CD4-positive, alpha-beta T cell (primary cell): ENCODE results near the gene CHEK2. TPM values are rescaled to one million over a fixed set of nuclear protein-coding genes. Genes with fewer than 3 reads are reported as not detected.
"Not testable (repeated sequence)": the region's sequence is repeated elsewhere in the genome, so short reads cannot be mapped to it uniquely, and the experiment has no call there.

Source experiments
- ATAC-seq: fragments of 200-7000 bp; cut with Tn5 transposase; one replicate; pipeline ENCODE4 v1.10.0; 2022; ENCODE audit warnings: mild to moderate bottlenecking; ENCODE audit not compliant: poor library complexity
- CTCF ChIA-PET: fragments of 350-600 bp; sonication (Branson Sonifier 250); formaldehyde crosslinking; loops from one replicate; lab custom pipeline; 2021; ENCODE audit warnings: antibody characterized with exemption, inconsistent platforms; lab: Charles Lee
- POLR2A ChIA-PET: fragments of 350-600 bp; sonication (Branson Sonifier 250); formaldehyde crosslinking; loops from one replicate; lab custom pipeline; 2021; ENCODE audit warnings: antibody characterized with exemption, inconsistent platforms; lab: Charles Lee
- DNase-seq, 14 experiments: peaks; one replicate each; pipeline ENCODE4 v3.0.0-alpha.2; 2013 to 2020; ENCODE audit warnings: mixed read lengths in 2 of 14
- H3K27ac ChIP-seq, 2 donors: one replicate each; pipeline versions ENCODE4 v1.5.1 to v1.7.0; 2013; ENCODE audit warnings: low read length in 2 of 2, low read depth in 1 of 2, mild to moderate bottlenecking in 1 of 2
- H3K27me3 ChIP-seq, 2 experiments: 1 replicate in 1 of 2; 2 replicates in 1 of 2; pipeline versions ENCODE4 v1.6.1 to v1.7.0; 2013; ENCODE audit warnings: low read length in 2 of 2, control low read depth in 1 of 2, mild to moderate bottlenecking in 1 of 2, moderate library complexity in 1 of 2; ENCODE audit not compliant: insufficient read depth in 2 of 2, control insufficient read depth in 1 of 2
- H3K36me3 ChIP-seq: one replicate; pipeline ENCODE4 v1.6.1; 2013; ENCODE audit warnings: low read length, control low read depth; ENCODE audit not compliant: insufficient read depth
- H3K4me1 ChIP-seq: one replicate; pipeline ENCODE4 v1.6.1; 2013; ENCODE audit warnings: low read length, control low read depth; ENCODE audit not compliant: insufficient read depth
- H3K4me3 ChIP-seq: one replicate; pipeline ENCODE4 v1.5.1; 2013; ENCODE audit warnings: mild to moderate bottlenecking, low read length, moderate library complexity
- H3K9me3 ChIP-seq, 2 experiments: 1 replicate in 1 of 2; 2 replicates in 1 of 2; pipeline versions ENCODE4 v1.6.1 to v1.7.0; 2013; ENCODE audit warnings: low read length in 2 of 2, mild to moderate bottlenecking in 2 of 2, control low read depth in 1 of 2, moderate library complexity in 1 of 2; ENCODE audit not compliant: control insufficient read depth in 1 of 2, insufficient read depth in 1 of 2
- H3K27ac Mint-ChIP-seq: one replicate; pipeline ENCODE4 v1.8.0; 2020; ENCODE audit warnings: mixed read lengths
- H3K27me3 Mint-ChIP-seq: one replicate; pipeline ENCODE4 v1.8.0; 2021; ENCODE audit warnings: mixed read lengths
- H3K36me3 Mint-ChIP-seq: one replicate; pipeline ENCODE4 v1.8.0; 2021; ENCODE audit warnings: low read depth, mixed read lengths
- H3K4me1 Mint-ChIP-seq: one replicate; pipeline ENCODE4 v1.8.0; 2021; ENCODE audit warnings: low read depth, mixed read lengths
- H3K4me3 Mint-ChIP-seq: one replicate; pipeline ENCODE4 v1.8.0; 2020; ENCODE audit warnings: mild to moderate bottlenecking, mixed read lengths
- H3K9me3 Mint-ChIP-seq: one replicate; pipeline ENCODE4 v1.8.0; 2020; ENCODE audit warnings: mixed read lengths
- intact Hi-C, 2 experiments: fragments of 100-400 bp; cut with DNase I in 1 of 2; cut with micrococcal nuclease in 1 of 2; formaldehyde crosslinking; loops; one replicate each; pipeline versions ENCODE4 v1.15.1 to v1.9.0; 2023 to 2025; cut with DNase I, micrococcal nuclease
- total RNA-seq, 174 experiments: library from RNA in 2 of 174; stranded (reverse) in 2 of 174; gene quantifications; one replicate each; pipeline ENCODE4 v1.2.3 and lab custom pipeline; 2021 to 2026
- TF ChIP-seq, protein P1 (sequence below): fragments of 200-600 bp; IDR thresholded peaks from one replicate; pipeline ENCODE4 v1.8.0; 2022; ENCODE audit warnings: antibody characterized with exemption, mild to moderate bottlenecking

The CHEK2 gene
- total RNA-seq, 2 experiments from 2014 or later: 2.6 to 4.0 TPM

DNA sequence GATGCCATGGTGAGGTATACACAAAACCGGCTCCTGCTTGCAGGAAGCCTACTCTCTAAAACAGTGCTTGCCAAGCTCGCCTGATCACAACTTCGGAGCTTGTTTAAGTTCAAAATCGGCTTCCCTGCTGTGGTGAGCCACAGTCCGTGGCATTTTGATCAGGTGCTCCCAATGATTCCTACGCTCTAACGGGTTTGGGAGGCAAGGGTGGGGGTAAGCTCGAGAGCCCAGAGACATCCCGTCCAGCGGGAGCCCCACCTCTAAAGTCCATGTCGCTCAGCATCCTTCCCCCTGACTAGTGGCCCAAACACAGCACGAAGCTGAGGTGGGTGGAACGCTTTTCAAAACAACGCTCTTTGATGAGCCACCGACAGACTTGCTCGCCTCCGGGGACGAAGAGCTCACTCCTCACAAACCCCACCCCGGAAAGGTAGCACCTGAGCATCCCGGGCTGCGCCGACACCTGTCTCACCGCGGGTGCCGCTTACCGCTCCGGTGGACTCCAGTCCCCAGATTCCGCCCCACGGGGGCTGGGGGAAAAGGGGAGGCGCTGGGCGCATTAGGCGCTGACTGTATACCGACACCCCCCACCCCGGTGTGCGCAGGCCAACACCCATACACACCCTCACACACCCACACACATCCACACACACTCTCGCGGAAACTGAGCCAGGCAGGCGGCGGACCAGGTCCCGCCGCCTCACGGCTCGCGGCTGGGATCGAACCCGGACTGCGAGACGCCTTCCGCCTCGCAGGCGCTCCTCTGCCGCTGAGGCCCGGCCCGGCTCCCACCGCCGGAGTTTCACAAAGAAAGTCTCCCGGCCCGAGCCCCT lies 62.6 kb downstream of the CHEK2 start:
- H3K27ac Mint-ChIP-seq, CTCF ChIA-PET, H3K9me3 Mint-ChIP-seq, ATAC-seq, H3K36me3 Mint-ChIP-seq, H3K9me3 ChIP-seq, H3K4me3 ChIP-seq, H3K27ac ChIP-seq, H3K36me3 ChIP-seq: not testable (repeated sequence)
- intact Hi-C loops: loop anchor here (10.0 kb wide), 1 partner anchor 276 kb away; no protein-coding TSS in a partner anchor
- peaks cover 80% of the 10 kb centered on the region for H3K27me3 Mint-ChIP-seq
- Histone ChIP-seq H3K4me1 (peaks cover 20% of the 10 kb centered on the region), H3K27me3 (peaks cover 48 to 50% of the 10 kb centered on the region in 2 experiments)
- peak in 5 of 14 experiments; percentile 6 to 27 (median 14) for DNase-seq
- H3K4me3 Mint-ChIP-seq: peak overlapping the region; percentile 38
- peaks cover 29% of the 10 kb centered on the region for H3K4me1 Mint-ChIP-seq
- POLR2A ChIA-PET: interaction anchor here (1.5 kb wide), 1 partner anchor 121 kb away, joined by 4 read pairs; the partner anchor contains the start of gene XBP1

DNA sequence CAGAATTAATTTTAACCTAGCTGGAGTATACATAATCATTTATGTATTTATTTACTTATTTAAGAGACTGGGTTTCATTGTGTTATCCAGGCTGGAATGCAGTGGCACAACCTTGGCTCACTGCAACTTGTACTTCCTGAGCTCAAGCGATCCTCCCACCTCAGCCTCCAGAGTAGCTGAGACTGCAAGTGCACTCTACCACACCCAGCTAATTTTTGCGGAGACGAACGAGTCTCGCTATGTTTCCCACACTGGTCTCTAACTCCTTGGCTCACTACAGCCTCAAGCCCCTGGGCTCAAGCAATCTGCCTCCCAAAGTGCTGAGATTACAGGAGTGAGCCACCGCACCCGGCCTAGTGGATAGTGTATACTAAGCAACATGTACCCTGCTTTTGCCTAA lies 63.5 kb downstream of the CHEK2 start:
- H3K27ac Mint-ChIP-seq, H3K36me3 Mint-ChIP-seq, H3K9me3 Mint-ChIP-seq, DNase-seq, H3K4me3 ChIP-seq, H3K36me3 ChIP-seq, H3K27ac ChIP-seq, H3K9me3 ChIP-seq, ATAC-seq, CTCF ChIA-PET: not testable (repeated sequence)
- POLR2A ChIA-PET: interaction anchor here (1.5 kb wide), 1 partner anchor 122 kb away, joined by 4 read pairs; the partner anchor contains the start of gene XBP1
- H3K4me3 Mint-ChIP-seq: peak overlapping the region; percentile 23
- Histone ChIP-seq H3K27me3 (peaks cover 46 to 50% of the 10 kb centered on the region in 2 experiments), H3K4me1 (peaks cover 21% of the 10 kb centered on the region)
- peaks cover 37% of the 10 kb centered on the region for H3K4me1 Mint-ChIP-seq
- intact Hi-C loops: loop anchor here (10.0 kb wide), 1 partner anchor 277 kb away; no protein-coding TSS in a partner anchor
- H3K27me3 Mint-ChIP-seq: peaks cover 81% of the 10 kb centered on the region

DNA sequence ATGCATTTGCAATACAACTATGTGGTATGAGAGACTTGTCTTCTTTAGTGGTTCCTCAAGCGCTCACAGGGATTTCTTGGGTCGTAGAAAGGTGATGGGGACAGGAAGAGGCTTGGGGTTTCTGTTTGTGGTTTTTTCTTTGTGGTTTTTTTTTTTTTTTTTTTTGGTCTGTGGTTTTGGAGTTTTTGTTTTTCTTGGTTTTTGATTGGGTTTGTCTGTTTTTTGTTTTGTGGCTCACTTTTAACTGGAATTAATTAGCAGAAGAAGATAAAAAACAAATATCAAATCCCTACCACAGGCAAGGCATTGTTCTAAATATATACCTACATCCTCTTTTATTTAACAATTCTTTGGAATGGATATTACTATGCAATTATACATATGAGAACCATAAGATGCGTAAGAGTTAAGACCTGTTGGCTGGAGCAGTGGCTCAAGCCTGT lies 67.5 kb downstream of the CHEK2 start:
- no peak overlapping the region for H3K27ac ChIP-seq
- H3K9me3 ChIP-seq: peaks cover 0 to 18% of the 10 kb centered on the region in 2 experiments
- TF ChIP-seq, protein P1, sequence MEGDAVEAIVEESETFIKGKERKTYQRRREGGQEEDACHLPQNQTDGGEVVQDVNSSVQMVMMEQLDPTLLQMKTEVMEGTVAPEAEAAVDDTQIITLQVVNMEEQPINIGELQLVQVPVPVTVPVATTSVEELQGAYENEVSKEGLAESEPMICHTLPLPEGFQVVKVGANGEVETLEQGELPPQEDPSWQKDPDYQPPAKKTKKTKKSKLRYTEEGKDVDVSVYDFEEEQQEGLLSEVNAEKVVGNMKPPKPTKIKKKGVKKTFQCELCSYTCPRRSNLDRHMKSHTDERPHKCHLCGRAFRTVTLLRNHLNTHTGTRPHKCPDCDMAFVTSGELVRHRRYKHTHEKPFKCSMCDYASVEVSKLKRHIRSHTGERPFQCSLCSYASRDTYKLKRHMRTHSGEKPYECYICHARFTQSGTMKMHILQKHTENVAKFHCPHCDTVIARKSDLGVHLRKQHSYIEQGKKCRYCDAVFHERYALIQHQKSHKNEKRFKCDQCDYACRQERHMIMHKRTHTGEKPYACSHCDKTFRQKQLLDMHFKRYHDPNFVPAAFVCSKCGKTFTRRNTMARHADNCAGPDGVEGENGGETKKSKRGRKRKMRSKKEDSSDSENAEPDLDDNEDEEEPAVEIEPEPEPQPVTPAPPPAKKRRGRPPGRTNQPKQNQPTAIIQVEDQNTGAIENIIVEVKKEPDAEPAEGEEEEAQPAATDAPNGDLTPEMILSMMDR: no peak
- H3K4me1 ChIP-seq: peaks cover 14% of the 10 kb centered on the region
- ATAC-seq: peak; percentile 97
- no peak overlapping the region for H3K4me3 ChIP-seq
- ChIA-PET POLR2A (no interaction called here), CTCF (interaction anchor here (0.9 kb wide), 1 partner anchor 55 kb away, joined by 3 read pairs; no protein-coding TSS in a partner anchor)
- intact Hi-C loops: loop anchor here (5.0 to 10.0 kb wide), 2 partner anchors 72 to 281 kb away; no protein-coding TSS in a partner anchor
- Mint-ChIP-seq H3K4me3 (peak overlapping the region; percentile 90), H3K36me3 (peaks cover 6% of the 10 kb centered on the region), H3K27ac (peak overlapping the region; percentile 96), H3K4me1 (peaks cover 40% of the 10 kb centered on the region), H3K9me3 (peaks cover 3% of the 10 kb centered on the region), H3K27me3 (peaks cover 74% of the 10 kb centered on the region)
- peaks cover 35 to 71% of the 10 kb centered on the region in 2 experiments for H3K27me3 ChIP-seq
- no peaks in the 10 kb centered on the region for H3K36me3 ChIP-seq
- peak in 8 of 14 experiments; percentile 8 to 85 (median 50) for DNase-seq

DNA sequence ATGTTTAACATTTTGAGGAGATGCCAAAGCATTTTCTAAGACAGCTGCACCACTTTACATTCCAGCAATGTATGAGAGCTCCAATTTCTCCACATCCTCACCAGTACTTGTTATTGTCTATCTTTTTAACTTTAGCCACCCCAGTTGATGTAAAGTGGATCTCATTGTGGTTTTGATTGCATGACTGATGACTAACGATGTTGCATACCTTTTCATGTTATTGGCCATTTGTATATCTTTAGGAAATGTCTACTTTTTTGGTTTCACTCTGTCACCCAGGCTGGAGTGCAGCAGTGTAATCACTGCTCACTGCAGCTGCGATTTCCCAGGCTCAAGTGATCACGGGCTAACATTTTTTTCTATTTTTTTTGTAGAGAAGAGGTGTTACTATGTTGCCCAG lies 70.9 kb downstream of the CHEK2 start:
- H3K27me3 ChIP-seq: peaks cover 13 to 51% of the 10 kb centered on the region in 2 experiments
- Mint-ChIP-seq H3K9me3 (peaks cover 3% of the 10 kb centered on the region), H3K27ac (no peak overlapping the region), H3K4me3 (no peak overlapping the region), H3K27me3 (peaks cover 53% of the 10 kb centered on the region), H3K4me1 (peaks cover 29% of the 10 kb centered on the region), H3K36me3 (peaks cover 6% of the 10 kb centered on the region)
- H3K9me3 ChIP-seq: peaks cover 0 to 14% of the 10 kb centered on the region in 2 experiments
- no peak for DNase-seq
- H3K4me1 ChIP-seq: peaks cover 10% of the 10 kb centered on the region
- POLR2A ChIA-PET: no interaction called here
- intact Hi-C loops: loop anchor here (5.0 to 10.0 kb wide), 2 partner anchors 68 to 284 kb away; no protein-coding TSS in a partner anchor
- no peaks in the 10 kb centered on the region for H3K36me3 ChIP-seq
- ATAC-seq: no peak
- no peak overlapping the region for H3K4me3 ChIP-seq
- CTCF ChIA-PET: no interaction called here
- TF ChIP-seq, protein P1: no peak
- H3K27ac ChIP-seq: no peak overlapping the region
